Measurements from ENCODE around the gene KCNB1.

KCNB1 gene

DNA sequence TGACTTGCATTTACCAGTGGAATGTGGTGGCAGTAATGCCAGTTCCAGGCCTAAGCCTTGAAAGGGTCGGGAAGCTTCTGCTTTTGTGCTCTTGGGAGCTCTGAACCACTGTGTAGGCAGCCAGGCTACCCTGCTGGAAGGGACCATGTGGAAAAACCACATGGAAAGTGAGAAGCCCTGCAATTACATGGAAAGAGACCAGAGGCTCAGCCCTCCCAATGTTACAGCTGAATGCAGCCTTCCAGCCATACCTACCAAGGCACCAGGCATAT lies 14.9 kb upstream of the KCNB1 start:
- DNase-seq (ENCODE audit: low read depth), result no peak

DNA sequence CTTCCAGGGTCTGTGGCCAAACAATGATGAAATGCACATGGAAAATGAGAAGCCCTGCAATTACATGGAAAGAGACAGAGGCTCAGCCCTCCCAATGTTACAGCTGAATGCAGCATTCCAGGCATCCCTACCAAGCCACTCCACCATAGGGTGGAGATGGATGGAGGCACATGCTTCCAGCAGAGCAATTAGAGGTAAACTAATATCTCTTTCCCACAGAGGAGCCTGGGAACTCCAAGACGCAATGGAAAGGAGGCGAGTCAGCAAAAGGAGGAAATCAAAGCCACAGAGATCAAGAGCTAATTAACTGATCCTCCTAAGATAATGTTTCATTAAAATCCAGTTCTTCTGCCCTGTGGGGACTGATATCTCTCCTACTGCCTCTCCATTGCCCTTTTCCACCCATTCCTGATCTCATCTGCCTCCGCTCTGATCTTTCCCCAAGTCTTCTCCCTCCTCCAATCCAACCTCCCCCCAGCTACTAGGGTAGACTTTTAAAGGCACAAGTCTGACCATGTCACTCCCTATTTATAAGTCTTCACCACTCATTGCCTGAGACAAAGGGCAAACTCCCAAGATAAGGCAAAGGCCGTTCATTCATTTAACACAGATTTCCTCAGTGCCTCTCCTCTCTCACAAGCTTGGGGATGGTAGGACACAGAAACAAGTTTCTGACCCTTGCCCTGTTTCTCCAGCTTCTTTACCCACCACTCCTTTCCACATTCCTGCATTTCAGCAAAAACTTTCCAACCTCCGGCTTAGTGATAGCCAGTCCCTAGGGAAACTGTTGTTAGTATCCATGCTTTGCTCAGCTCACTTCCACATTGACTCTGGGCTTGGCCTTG lies 14.3 kb upstream of the KCNB1 start:
- DNase-seq (ENCODE audit: low read depth), result no peak

DNA sequence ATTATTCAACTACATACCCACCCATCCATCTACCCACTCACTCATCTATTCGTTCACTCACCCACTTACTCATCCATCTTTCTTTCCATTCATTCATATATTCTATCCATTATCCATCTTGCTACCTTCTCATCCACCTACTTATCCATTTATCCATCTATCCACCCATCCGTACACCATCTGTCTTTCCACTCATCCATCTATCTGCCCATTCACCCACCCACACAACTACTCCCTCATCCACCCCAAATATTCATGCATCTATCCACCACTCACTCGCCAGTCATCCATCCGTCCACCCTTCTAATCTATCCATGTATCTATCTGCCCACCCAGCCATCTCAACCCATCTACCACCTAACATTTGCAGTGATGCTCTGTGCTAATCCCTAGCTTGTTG lies 13.6 kb upstream of the KCNB1 start:
- no peak for DNase-seq (ENCODE audit: low read depth)

DNA sequence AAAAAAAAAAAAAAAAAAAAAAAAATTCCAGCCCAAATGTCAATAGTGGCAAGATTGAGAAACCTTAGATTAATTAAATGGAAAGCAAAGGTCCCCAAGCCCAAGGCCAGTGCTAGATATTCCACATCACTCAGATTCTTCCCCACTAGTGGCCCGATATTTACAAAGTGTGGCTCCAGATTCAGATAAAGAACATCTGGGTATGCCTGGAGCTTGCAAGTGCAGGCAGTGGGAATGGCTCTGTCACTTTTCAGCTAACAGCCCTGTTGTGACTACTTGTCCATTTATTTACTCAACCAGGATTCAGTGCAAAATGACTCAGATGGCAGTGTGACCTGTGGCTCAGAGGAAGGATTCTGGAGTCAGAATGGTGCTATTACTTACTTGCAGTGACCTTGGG lies 8.2 kb upstream of the KCNB1 start:
- no peak for DNase-seq (ENCODE audit: low read depth)

DNA sequence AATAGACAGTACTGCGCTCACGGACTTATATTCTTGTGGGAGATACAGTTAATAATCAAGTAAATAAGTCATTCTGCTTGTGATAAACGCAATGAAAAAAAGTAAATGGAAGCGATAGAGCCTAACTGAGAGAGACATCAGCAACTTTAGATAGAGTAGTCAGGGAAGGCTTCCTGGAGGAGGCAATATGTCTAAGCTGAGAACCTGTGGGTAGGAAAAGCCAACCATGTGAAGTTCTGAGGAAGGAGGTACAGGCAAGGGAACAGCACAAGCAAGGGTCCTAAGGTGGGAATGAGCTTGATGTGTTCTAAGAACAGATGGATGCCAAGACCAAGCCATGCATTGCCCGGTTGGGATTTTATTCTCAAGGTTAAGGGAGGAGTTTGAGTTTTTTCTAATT lies 7.2 kb upstream of the KCNB1 start:
- no peak for DNase-seq (ENCODE audit: low read depth)

DNA sequence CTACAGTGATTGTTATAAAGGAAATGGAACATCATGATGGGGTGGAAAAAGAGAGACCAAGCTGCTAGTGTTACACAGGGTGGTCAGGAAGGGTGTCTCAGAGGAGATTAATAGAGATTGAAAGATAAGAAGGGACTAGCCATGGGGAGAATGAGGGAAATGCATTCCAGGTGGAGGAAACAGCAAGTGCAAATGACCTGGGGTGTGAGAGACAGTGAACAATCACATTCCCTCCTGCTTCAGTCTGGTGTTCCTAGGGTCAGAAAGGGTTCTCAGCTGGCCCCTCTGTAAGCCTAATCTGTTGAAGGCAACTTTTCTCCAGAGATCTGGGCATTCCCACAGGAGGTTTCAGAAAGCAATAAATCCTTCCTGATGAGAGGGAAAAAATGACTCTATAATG lies 3.6 kb upstream of the KCNB1 start:
- DNase-seq (ENCODE audit: low read depth), result no peak

DNA sequence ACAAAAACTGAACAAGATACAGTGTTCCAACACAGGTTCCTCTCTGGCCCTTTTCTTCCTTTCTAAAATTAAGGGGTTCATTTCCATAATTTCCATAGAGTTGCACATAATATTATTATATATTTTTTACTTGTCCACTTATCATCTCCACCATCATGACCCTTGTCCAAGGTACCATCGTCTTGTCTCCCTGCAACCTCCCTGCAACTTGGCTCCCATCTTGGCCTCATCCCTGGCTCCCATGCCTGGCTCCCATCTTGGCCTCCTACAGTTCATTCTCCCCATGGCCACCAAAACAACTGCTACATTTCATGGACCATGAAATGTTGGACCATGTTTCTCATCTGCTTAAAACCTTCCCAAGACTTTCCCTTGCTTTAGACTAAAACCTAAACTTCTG lies 3.1 kb upstream of the KCNB1 start:
- no peak for DNase-seq (ENCODE audit: low read depth)

DNA sequence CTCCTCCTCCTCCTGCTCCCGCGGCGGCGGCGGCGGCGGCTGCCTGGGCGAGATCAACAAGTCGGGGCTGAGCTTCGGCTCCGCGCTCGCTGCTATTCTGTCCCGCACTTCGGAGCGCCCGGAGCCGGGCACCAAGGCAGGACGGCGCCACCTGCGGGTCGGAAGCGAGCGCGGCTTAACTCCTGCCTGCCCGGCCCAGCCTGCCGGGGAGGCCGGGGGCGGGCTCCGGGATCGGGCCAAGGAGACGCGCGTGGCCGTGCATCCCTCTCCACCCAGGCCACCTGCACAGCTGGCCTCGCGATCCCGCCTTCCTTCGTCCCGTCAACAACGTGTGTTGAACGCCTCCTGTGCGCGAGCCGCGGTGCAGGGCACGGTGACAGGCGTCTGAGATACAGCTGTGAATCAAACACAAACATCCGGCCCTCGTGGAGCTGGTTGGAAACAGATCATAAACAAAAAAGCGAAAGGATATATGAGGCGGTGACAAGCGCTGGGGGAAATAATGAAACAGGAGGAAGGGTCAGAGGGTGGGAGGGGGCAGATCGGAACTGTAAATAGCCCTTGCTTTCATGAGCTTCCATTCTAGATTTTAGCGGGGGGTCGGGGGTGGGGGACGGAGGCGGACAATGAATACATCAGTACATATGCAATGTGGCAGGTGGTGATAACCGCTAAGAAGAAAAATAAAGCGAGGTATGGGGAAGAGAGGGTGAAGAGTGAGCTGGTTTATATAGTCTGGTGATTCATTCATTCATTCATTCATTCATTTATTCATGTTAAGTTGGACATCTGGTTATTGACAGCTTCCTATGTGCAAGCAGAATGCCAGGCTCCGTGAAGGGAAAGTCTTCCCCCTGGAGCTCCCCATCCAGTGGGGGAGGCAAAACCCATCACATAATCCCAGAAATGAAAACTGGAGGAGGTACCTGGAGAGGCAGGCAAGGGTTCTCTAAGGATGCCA lies 2.0 kb upstream of the KCNB1 start:
- DNase-seq (ENCODE audit: low read depth), result peak; percentile 58

DNA sequence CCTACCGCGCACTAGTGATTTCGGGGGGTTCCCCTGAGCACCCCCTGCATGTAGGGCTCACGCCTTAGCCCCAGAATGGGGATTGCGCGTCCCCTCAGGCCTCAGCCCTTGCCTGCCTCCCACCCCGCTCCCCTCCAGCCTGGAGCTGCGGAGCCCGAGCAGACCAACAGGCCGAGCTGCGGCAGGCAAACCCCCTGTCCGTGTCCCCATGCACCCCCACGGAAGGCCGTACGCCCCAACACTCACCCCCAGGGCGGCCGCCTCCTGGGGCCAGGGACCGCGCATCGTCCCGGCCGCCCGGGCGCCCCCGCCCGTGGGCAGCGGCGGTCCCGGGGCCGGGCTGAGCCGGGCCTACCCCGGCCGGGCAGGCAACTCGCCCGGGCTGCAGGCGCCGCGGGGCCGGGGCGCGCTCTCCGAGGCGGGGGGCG lies 1.2 kb upstream of the KCNB1 start:
- DNase-seq (ENCODE audit: low read depth), result no peak

DNA sequence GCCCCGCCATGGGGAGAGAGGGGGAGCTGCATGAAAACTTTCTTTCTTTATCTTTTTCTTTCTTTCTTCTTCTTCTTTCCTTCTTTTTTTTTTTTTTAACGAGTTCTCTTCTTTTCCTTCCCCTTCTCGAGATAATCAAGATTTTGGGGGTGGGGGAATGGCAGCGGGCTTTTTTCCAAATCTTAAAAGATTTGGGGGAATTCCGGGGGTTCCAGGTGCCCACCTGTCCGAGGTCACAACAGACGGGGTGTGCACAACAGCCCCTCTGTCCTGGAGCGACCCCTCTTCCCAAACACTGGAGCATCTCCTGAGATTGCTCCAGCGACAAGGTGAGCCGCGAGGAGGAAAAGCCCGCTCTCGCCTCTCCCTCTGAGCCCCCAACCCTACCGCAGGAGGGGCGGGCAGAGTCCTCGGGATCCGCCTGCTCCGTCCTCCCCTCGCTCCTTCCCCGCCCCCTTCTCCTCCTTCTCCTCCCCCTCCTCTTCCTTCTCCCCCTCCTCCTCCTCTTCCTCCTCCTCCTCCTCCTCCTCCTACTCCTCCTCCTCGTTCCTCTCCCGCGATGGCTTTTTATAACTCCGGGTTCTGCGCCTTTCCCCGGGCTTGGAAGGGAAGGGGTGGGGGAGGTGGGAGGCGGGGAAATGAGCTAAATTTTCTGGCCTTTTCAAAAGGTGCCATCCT lies 689 bp upstream of the KCNB1 start:
- no peak for DNase-seq (ENCODE audit: low read depth)

DNA sequence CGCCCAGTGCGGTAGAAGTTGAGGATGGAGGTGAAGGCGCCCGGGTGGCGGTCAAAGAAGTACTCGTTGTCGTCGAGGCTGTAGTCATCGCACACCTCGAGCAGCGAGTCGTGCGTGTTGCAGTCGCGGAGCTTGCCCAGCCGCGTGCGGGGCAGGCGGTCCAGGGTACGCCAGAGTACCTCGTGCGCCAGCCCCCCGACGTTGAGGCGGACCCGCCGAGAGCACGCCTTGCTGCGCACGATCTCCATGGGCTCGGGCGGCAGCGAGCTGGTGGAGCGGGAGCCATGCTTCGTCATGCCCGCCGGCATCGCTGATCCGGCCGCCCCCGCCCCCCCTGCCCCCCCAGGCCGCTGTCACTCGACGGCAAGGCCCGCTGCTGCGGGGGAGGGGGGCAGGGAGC lies 295 bp downstream of the KCNB1 start:
- DNase-seq (ENCODE audit: low read depth), result no peak

DNA sequence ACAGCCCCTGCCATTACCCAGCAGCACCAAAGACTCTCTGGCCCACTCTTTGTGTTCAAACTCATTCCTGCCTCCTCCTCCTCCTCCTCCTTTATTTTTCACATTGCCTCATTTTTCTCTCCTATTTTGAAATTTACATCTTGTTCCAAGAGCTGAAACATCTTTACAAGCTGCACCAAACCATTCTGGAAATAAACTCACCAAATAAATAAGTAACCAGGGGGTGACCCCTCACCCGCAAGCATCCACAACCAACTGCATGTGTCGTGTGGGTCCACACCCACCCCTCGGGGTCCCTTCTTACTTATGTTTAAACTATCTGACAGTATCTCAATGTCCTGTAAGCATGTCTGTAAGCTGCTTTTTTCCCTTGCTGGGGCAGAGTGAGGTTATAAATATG lies 1.4 kb downstream of the KCNB1 start:
- DNase-seq (ENCODE audit: low read depth), result no peak

DNA sequence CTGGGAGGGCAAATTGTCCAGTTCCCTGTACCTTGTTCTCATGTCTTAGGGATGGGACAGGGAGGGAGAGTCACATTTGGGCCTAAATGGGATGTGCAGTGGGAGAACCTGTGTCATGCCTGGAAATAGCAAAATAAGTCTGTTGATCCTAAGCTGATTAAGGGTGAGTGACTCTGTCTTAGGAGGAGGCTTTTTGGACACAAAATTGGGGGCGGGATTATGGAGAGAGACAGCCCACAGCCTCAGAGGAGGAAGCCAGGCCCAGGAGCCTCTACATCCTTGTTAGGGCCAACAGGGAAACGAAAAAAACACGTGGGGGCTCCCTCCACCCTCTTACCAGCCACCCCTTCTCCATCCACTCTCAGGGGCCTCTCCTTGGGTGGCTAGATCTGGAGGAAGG lies 2.2 kb downstream of the KCNB1 start:
- DNase-seq (ENCODE audit: low read depth), result no peak

DNA sequence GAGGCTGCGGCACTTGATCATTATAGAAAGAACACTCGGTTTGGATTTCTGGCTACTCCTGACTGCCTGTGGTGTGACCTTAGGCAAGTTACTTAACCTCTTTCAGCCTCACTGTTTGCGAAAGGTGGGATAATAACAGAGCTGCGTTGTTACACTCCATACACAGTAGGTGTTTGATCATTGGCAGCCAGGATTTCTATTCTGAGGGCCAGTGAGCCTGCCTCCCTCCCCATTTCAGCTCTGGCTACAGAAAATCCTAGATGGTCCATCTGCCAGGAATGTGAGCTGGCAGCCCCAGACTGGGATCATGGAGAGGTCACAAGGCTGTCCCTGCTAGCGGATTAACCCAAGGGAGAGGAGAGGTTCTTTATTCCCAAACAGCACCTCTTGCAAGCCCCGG lies 2.7 kb downstream of the KCNB1 start:
- no peak for DNase-seq (ENCODE audit: low read depth)

DNA sequence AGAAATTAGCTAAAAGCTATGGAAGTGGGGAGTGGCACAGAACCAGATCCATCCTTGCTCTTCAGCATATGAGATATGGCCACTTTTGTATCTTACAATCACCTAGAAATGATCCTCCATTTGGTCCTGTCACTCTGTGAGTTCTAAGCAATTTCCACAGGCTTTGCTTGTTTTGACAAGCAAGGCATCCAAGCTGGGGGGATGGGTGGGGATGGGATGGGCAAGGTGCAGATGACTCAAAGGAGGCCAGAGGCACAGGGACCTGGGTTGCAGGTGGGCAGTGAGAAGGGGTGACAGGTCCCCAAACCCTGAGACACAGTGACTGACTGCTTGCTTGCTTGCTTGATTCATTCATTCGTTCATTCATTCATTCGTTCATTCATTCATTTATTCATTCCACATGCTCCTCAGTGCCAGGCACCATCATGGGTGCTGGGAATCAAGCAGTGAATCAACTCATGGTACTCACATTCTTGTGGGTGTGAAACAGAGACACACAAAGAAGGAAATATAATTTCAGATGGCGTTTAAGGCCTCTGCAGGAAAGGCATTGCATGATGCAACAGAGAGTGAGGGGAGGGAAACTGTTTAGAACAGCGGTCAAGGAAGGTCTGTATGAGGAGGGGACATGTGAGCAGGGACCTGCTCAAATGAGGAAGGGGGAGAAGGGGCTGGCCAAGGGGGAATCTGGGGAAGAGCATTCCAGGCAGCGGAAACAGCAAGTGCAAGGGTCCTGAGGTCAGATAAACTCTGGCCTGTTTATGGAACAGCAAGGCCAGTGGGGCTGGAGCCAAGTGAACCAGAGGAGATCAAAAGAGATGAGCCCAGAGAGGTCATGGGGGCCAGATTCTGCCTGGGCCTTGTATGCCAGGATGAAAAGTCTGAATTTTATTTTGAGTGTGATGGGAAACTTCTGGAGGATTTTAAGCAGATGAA lies 3.4 kb downstream of the KCNB1 start:
- DNase-seq (ENCODE audit: low read depth), result no peak

DNA sequence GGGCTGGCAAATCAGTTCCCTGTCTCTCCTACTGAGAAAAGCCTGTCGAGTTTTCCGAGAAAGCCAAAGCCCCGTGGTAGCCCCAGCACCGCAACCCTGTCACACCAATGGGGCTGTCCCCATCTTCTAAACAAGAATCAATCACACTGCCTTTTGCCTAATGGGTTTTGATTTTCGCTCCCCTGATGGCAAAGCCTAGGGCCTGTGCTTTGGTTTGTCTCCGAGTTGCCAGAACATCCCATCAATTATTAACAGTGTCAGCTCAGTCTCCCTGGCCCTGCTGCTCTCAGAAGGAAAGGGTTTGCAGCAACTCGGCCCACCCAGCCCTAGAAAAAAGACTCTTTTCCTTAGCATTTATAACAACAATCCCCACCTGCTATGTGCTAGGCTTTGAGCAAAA lies 4.2 kb downstream of the KCNB1 start:
- no peak for DNase-seq (ENCODE audit: low read depth)

DNA sequence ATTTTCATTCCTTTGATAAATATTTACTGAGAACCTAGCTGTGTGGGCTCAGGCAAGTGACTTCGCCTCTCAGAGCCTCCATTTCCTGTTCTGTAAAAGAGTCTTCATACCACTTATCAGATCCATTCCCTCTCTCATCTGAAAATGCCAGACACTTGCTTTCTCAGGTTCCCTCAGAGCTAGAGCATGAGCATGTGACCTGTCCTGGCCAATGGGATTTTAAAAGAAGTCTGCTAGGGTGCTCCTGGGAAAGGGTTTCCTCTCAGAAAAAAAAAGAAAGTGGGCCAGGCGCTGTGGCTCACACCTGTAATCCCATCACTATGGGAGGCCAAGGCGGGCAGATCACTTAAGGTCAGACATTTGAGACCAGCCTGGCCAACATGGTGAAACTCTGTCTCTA lies 5.3 kb downstream of the KCNB1 start:
- no peak for DNase-seq (ENCODE audit: low read depth)

DNA sequence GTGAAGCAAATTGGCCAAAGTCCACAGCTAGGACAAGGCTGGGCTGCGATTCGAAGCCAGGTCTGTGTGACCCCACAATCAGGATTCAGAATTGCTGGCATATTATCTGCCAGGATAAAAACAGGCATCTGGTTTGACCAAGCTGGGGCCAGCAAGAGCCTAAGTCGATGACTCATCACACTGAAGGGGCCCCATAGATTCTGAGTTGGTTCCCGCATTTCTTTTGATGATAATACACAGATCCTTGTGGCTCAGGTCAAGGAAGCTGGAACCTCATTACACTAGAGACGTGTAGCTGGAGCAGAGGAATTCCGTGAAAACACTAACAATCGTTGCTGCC lies 6.5 kb downstream of the KCNB1 start:
- DNase-seq (ENCODE audit: low read depth), result peak; percentile 63

DNA sequence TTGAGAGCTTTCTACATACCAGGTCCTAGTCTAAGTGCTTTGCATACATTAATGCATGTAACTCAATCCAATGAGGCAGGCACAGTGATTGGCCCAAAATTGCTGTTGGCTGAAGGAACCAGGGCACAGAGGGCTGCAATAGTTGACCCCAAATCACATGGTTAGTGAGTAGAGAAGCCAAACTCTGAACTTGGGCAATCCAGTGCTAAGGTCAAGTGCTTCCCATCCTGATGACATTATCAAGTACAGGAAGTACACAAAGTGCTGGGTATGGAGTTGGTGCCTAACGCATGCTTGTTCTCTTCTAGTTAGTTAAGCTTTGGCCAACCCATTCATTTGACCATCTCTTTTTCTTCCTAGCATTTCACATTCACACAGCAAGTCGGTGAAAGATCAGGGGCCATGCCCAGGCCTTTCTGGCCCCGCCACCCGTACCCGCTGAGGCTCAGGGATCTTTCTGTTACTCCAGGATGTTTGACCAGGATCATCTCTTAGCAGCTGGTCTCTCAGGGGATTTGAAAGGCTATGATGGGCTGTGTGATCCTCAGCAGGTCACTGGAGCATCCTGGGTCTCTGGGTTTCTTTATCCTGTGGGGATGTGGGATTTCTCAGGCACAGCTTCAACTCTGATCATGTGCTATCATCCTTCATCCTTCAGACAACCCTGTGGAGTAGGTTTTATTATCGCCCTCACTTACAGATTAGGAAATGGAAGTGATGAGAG lies 7.0 kb downstream of the KCNB1 start:
- no peak for DNase-seq (ENCODE audit: low read depth)

DNA sequence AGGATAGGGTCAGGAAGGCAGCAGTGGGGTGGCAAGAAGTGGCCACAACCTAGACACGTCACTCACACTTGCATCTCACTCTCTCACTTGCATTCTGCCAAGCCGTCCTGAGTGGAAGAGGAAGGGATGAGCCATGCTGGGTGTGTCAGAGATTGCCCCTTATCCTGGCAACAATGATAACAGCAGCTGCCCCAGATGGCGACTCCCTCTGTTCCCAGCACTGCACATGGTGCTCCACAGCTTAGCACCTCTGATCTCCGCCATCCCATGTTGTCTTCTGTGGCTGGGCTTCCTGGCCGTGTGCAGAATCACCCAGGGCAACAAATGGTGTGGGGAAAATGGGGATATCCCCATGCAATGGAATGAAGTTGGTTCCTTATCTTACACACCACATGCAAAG lies 11.1 kb downstream of the KCNB1 start:
- no peak for DNase-seq (ENCODE audit: low read depth)

DNA sequence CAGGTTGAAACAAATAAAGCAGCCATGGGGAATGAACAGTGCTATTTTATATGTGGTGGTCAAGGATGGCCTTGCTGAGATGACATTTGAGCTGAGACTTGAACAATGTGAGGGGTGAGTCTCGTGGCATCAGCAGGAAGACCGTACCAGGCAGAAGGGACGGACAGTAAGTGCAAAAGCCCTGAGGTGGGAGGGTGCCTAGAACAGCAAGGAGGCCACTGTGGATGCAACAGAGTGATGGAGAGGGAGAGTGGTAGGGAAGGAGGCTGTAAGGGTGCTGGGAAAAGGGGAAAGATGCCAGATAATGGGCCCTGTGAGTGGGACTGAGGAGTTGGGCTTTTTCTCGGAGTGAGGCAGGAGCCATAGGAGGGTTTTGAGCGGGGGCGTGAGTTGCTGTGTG lies 11.5 kb downstream of the KCNB1 start:
- DNase-seq (ENCODE audit: low read depth), result no peak

All from amniotic epithelial cell (primary cell).